ENCODE results near the gene STK11.

GRCh38 chr19:1214299-1214861 lies 8.8 kb downstream of the STK11 start:
- TF ChIP-seq CTCF (IDR thresholded peaks at IDR 0.05; ENCODE audit: poor library complexity, severe bottlenecking) = no peak
- TF ChIP-seq EZH2 (IDR thresholded peaks at IDR 0.05; ENCODE audit: borderline replicate concordance, insufficient read depth, low read length, poor library complexity, severe bottlenecking) = no peak
- TF ChIP-seq EP300 (conservative IDR thresholded peaks at IDR 0.05; ENCODE audit: poor library complexity, severe bottlenecking) = no peak
- no peak for TF ChIP-seq RAD21 (conservative IDR thresholded peaks at IDR 0.05)
- no peak for TF ChIP-seq POLR2AphosphoS5 (IDR thresholded peaks at IDR 0.05)
- TF ChIP-seq, protein P1, sequence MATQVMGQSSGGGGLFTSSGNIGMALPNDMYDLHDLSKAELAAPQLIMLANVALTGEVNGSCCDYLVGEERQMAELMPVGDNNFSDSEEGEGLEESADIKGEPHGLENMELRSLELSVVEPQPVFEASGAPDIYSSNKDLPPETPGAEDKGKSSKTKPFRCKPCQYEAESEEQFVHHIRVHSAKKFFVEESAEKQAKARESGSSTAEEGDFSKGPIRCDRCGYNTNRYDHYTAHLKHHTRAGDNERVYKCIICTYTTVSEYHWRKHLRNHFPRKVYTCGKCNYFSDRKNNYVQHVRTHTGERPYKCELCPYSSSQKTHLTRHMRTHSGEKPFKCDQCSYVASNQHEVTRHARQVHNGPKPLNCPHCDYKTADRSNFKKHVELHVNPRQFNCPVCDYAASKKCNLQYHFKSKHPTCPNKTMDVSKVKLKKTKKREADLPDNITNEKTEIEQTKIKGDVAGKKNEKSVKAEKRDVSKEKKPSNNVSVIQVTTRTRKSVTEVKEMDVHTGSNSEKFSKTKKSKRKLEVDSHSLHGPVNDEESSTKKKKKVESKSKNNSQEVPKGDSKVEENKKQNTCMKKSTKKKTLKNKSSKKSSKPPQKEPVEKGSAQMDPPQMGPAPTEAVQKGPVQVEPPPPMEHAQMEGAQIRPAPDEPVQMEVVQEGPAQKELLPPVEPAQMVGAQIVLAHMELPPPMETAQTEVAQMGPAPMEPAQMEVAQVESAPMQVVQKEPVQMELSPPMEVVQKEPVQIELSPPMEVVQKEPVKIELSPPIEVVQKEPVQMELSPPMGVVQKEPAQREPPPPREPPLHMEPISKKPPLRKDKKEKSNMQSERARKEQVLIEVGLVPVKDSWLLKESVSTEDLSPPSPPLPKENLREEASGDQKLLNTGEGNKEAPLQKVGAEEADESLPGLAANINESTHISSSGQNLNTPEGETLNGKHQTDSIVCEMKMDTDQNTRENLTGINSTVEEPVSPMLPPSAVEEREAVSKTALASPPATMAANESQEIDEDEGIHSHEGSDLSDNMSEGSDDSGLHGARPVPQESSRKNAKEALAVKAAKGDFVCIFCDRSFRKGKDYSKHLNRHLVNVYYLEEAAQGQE (IDR thresholded peaks at IDR 0.05; ENCODE audit: borderline replicate concordance) = no peak

All from neural cell (in vitro differentiated cells).